ENCODE results near the gene PRND.

Gene PRND, protein sequence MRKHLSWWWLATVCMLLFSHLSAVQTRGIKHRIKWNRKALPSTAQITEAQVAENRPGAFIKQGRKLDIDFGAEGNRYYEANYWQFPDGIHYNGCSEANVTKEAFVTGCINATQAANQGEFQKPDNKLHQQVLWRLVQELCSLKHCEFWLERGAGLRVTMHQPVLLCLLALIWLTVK

DNA sequence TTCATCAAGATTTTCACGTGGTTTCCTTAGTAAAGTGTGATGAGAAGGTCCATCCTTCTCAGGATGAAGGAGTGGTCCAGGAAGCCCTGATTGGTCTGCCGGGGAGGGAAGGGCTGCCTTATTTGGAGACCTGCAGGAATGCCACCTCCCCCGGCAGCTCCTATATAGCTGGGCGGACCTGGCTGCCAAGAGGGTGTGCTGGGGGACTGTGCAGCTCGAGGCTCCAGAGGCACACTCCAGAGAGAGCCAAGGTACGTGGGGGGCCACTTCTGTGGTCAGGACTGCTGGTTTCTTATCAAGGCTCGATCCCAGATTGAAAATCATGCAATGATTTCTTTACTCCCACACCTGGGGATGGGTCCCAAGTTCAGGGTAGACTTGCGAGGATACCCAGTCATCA lies at the start of gene PRND:
TSS of gene PRND (plus strand) at position 191 of the 400 bp plus-strand sequence. CDS start 2,643 bp downstream, outside the sequence.
- H3K4me3 ChIP-seq (ENCODE audit: low read depth, low read length): no peak within 1 kb of the TSS
- no peak for TF ChIP-seq POLR2A (IDR thresholded peaks at IDR 0.05; ENCODE audit: extremely low read depth, insufficient read length)
- TF ChIP-seq, protein P1, sequence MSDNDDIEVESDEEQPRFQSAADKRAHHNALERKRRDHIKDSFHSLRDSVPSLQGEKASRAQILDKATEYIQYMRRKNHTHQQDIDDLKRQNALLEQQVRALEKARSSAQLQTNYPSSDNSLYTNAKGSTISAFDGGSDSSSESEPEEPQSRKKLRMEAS (IDR thresholded peaks at IDR 0.05; ENCODE audit: low read depth, low read length): no peak
- no peak for DNase-seq (ENCODE audit: low read depth)

DNA sequence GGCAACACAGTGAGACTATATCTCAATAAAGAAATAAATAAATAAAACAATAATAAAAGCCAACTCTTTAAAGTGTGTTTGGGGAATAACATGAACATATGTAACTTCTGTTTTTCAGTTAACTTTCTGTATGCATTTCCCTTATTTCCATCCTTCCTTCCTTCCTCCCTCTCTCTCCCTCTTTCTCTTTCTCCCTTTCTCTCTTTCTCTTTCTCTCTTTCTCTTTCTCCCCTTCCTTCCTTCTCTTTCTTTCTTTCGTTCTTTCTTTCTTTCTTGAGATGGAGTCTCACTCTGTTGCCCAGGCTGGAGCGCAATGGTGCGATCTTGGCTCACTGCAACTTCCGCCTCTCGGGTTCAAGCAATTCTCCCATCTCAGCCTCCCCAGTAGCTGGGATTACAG lies 48.8 kb upstream of the PRND start:
- TF ChIP-seq, protein P1 (IDR thresholded peaks at IDR 0.05; ENCODE audit: low read depth, low read length): no peak
- TF ChIP-seq, protein P2, sequence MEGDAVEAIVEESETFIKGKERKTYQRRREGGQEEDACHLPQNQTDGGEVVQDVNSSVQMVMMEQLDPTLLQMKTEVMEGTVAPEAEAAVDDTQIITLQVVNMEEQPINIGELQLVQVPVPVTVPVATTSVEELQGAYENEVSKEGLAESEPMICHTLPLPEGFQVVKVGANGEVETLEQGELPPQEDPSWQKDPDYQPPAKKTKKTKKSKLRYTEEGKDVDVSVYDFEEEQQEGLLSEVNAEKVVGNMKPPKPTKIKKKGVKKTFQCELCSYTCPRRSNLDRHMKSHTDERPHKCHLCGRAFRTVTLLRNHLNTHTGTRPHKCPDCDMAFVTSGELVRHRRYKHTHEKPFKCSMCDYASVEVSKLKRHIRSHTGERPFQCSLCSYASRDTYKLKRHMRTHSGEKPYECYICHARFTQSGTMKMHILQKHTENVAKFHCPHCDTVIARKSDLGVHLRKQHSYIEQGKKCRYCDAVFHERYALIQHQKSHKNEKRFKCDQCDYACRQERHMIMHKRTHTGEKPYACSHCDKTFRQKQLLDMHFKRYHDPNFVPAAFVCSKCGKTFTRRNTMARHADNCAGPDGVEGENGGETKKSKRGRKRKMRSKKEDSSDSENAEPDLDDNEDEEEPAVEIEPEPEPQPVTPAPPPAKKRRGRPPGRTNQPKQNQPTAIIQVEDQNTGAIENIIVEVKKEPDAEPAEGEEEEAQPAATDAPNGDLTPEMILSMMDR (IDR thresholded peaks at IDR 0.05; ENCODE audit: low read depth, low read length): no peak
- TF ChIP-seq POLR2A (IDR thresholded peaks at IDR 0.05; ENCODE audit: extremely low read depth, insufficient read length): no peak
- TF ChIP-seq MYC (IDR thresholded peaks at IDR 0.05; ENCODE audit: low read depth, low read length): no peak
- H3K4me3 ChIP-seq (ENCODE audit: low read depth, low read length): no peak overlapping the region
- DNase-seq (ENCODE audit: low read depth): no peak

DNA sequence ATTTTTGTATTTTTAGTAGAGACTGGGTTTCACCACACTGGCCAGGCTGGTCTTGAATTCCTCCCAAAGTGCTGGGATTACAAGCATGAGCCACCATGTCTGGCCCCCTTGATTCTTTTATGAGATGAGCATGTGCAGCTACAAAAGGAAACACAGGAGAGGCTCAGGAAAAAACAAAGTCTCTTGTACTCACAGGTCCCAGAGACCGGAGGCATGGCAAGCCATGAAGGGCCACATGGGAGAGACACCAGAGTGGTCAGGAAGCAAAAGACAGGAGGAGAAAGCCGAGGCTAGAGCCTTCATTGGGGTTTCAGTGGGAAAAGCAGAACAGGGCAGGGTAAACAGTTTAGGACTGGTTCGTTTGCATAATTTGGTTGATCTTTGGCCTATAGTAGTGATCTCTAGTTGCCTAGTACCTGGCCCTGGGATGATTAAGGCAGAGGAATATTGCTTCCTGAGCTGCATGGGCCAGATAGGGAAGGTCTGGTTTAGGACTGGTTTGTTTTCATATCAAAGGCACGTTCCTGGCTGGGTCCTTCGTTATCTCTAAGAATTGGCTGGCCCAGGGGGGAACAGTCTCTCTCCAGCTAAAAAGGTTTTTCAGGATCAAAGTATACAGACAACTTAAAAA lies 48.2 kb upstream of the PRND start:
- no peak for DNase-seq (ENCODE audit: low read depth)

DNA sequence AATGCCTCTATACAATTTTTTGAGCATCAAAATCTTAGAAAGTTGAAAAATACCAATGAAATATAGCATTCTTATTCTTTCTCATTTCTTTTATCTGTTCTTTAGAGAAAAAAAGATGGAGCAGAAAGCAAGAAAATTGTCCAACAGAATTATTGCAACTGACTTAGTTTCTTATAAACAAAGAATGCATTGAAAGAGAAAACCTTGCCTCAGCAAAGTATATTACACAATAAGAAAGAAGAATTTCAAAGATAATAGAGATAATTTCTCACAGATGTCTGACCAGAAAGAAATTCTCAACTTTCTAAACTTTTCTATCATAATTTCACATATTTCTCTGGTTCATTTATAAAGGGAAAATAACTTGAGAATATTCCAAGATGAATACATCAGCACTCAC lies 47.0 kb upstream of the PRND start:
- H3K4me3 ChIP-seq (ENCODE audit: low read depth, low read length): no peak overlapping the region
- TF ChIP-seq POLR2A (IDR thresholded peaks at IDR 0.05; ENCODE audit: extremely low read depth, insufficient read length) (no peak), MYC (IDR thresholded peaks at IDR 0.05; ENCODE audit: low read depth, low read length) (no peak)
- TF ChIP-seq, protein P2 (IDR thresholded peaks at IDR 0.05; ENCODE audit: low read depth, low read length): no peak
- TF ChIP-seq, protein P1 (IDR thresholded peaks at IDR 0.05; ENCODE audit: low read depth, low read length): no peak
- DNase-seq (ENCODE audit: low read depth): no peak

More for the DNA sequence above, 48.2 kb upstream of the PRND start:
- TF ChIP-seq, protein P1 (IDR thresholded peaks at IDR 0.05; ENCODE audit: low read depth, low read length): no peak
- no peak for TF ChIP-seq MYC (IDR thresholded peaks at IDR 0.05; ENCODE audit: low read depth, low read length)
- TF ChIP-seq, protein P2 (IDR thresholded peaks at IDR 0.05; ENCODE audit: low read depth, low read length): no peak
- TF ChIP-seq POLR2A (IDR thresholded peaks at IDR 0.05; ENCODE audit: extremely low read depth, insufficient read length): no peak
- no peak overlapping the region for H3K4me3 ChIP-seq (ENCODE audit: low read depth, low read length)

DNA sequence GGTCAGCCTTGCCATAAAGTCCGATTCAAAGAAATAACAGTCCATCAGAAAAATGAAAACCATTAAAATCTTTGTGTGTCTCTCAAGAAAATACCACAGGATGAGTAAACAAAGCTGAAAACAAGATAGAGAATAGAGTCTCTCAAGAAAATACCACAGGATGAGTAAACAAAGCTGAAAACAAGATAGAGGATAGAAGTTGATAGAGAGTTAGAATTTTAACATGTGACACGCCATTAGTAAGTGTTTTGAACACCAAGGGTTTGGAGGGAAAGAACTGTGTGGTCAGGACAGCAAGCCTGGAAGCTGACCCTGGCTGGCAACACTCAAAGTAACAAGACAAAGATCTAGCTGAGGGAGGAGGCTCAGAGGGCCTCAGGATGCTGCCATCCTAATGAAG lies 43.9 kb upstream of the PRND start:
- no peak overlapping the region for H3K4me3 ChIP-seq (ENCODE audit: low read depth, low read length)
- TF ChIP-seq MYC (IDR thresholded peaks at IDR 0.05; ENCODE audit: low read depth, low read length): no peak
- TF ChIP-seq POLR2A (IDR thresholded peaks at IDR 0.05; ENCODE audit: extremely low read depth, insufficient read length): no peak
- TF ChIP-seq, protein P1 (IDR thresholded peaks at IDR 0.05; ENCODE audit: low read depth, low read length): no peak
- TF ChIP-seq, protein P2 (IDR thresholded peaks at IDR 0.05; ENCODE audit: low read depth, low read length): no peak
- no peak for DNase-seq (ENCODE audit: low read depth)

DNA sequence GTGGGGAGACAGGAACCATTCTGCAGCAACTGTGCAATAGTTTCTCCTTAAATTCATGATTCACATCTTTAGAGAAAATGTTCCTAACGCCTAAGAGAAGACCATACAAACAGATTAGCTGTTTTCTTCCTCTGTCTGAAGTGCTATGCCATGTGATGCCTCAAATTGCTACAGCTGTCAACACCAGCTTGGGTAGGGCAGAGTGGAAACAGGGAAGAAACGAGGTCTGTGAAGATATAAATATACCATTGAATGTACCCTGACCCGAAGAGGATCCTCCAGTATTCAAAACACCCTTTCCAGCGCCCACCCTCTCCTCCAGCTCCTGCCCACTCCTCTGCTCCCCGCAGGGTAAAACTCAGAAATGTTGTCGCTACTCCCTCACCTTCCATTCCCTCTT lies 40.3 kb upstream of the PRND start:
- TF ChIP-seq, protein P1 (IDR thresholded peaks at IDR 0.05; ENCODE audit: low read depth, low read length): no peak
- TF ChIP-seq, protein P2 (IDR thresholded peaks at IDR 0.05; ENCODE audit: low read depth, low read length): no peak
- TF ChIP-seq MYC (IDR thresholded peaks at IDR 0.05; ENCODE audit: low read depth, low read length) (no peak), POLR2A (IDR thresholded peaks at IDR 0.05; ENCODE audit: extremely low read depth, insufficient read length) (no peak)
- DNase-seq (ENCODE audit: low read depth): no peak
- H3K4me3 ChIP-seq (ENCODE audit: low read depth, low read length): no peak overlapping the region
